ENCODE results near the gene SETD6. TPM values are rescaled to one million over a fixed set of nuclear protein-coding genes. Genes with fewer than 3 reads are reported as not detected.

Gene SETD6
- total RNA-seq, 4 donors from 2014 or later, result 16.0 to 37.2 (median 19.0) TPM

DNA sequence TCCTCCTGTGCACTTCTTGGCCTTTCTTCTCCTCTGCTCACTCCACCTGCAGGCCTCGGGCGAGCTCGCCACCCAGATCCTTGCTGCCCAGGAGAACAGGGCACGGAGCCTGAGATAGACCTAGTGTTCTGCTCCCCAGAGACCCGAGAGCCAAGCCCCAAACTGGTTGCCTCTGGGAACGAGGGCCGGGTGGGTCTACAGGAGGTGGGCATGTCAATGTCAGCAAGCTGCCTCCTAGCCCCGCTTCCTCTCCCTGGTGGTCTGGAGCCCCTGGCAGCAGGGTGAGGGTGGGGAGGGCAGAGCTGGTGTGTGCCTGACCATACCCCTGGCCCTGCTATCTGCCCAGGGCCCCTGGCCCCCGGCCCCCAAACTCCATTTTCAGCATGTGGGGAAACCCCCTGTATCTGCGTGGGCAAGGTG, 16.2 kb upstream of the SETD6 start:
- TF ChIP-seq, protein P1, sequence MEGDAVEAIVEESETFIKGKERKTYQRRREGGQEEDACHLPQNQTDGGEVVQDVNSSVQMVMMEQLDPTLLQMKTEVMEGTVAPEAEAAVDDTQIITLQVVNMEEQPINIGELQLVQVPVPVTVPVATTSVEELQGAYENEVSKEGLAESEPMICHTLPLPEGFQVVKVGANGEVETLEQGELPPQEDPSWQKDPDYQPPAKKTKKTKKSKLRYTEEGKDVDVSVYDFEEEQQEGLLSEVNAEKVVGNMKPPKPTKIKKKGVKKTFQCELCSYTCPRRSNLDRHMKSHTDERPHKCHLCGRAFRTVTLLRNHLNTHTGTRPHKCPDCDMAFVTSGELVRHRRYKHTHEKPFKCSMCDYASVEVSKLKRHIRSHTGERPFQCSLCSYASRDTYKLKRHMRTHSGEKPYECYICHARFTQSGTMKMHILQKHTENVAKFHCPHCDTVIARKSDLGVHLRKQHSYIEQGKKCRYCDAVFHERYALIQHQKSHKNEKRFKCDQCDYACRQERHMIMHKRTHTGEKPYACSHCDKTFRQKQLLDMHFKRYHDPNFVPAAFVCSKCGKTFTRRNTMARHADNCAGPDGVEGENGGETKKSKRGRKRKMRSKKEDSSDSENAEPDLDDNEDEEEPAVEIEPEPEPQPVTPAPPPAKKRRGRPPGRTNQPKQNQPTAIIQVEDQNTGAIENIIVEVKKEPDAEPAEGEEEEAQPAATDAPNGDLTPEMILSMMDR (IDR thresholded peaks at IDR 0.05), result no peak
- ATAC-seq (ENCODE audit: low FRiP score) (no peak), DNase-seq (ENCODE audit: low spot score) (no peak)

DNA sequence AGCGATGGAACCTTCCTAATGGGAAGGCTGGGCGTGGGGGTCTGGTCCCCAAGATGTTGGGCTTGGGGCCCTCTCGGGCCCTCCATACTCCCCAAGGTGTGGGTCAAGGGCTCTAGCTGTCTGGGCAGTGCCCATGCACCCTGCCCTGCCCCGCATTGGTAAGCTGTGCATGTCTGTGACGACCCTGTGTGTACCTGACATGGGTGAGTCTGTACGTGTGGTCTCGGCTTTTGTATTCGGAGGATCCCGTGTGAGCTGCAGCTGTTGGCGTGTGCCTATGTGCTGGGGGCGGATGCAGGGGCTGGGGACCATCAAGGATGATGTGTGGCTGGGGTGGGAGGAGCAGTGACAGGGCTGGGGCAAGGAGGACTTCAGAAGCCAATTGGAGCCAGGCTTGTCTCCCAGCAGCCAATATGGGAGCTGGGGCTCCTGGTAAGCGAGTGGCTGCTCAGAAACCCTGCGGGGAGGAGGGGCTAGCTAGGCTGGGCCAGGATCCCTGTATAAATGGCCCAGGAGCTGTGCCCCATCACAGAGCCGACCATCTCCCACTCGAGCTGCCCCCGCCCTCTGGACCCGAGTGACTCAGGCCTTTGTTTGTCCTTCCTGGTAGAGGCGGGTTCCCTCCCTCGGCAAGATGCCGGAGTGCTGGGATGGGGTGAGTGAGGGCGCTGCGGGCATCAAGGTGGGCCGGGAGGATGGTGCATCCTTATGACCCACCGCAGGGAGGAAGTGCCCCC, 15.5 kb upstream of the SETD6 start, which contains the start of gene NDRG4:
Gene NDRG4, plus strand, starts transcription at position 529 of the 737 bp plus-strand sequence. Its CDS starts 106 bp downstream, at position 635.
- DNase-seq (ENCODE audit: low spot score), result no peak
- TF ChIP-seq, protein P1 (IDR thresholded peaks at IDR 0.05), result no peak
- ATAC-seq (ENCODE audit: low FRiP score), result peak; percentile 39

DNA sequence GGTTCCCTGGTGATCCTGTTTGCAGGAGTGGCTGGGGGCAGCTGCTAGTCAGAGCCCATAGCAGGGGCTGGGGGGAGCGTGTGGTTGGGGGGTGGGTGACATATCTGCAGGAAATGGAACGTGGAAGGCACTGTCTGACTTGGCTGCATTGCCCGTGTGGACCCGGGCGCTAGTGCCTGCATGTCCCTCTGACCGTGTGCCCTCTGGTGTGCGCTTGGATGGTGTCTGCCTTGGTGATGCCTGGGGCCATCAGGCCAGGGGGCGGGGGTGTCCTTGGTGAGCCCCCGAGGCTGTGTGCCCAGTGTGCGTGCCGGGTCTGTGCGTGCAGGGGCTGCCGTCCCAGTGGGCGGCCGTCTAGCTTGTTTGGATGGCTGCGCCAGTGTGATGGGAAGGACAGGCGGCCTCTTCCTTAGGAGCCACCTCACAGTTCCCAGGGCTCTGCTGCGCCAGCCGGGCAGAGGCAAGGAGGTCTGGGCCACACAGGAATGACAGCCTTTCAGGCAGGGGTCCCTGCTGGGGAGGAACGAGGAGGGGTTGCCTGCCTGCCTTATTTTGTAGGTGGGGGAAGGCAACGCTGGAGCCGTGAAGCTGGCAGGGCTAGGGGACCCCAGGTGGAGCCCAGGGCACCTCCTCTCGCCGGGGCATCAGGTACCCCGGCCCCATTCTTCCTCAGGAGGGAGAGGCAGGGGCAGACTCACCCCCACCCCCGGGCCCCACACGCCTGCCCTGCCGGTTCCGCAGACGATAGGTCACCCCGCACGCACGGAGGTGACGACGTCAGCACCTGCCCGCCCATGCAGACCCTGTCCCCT, 14.7 kb upstream of the SETD6 start:
- ATAC-seq (ENCODE audit: low FRiP score) (no peak), DNase-seq (ENCODE audit: low spot score) (no peak)

DNA sequence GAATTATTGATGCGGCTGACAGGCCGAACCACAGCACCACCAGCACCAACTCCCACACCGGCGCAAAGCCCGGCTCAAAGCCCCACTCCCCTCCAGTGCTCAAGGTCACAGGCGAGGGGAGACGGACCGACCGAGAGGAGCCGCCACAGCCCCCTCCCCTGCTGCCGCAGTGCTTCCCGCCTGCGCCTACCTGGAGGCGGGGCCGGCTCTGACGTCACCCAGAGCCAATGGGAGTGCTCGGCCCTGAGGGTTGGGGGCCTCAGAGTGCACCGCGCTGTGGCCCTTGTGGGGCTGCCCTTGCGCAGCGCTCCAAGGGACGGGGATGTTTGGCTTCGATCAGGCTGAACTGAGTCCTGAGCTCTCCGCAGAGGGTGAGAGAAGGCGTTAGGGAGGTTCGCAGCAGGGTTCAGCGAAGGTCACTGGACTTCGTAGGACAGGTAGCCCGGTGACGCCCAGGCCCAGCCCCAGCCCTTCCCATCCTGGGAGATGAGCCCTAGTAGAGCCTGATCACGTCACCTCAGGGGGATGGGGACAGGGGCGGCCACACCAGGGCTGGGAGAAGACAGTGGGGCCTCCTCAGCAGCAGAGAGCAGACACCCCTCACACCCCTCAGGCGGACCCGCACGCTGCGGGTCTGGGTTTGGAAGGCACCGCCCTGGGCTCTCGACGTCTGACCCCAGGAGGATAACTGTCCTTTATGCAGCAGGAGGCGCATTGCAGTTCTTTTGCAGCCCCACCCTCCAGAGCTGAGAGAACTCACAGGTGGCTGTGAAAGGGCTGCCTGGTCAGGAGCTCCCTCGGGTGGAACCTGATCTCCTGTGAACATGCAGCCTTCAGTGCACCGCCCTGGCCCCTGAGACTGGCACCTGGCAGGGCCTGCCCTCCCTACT, 13.8 kb upstream of the SETD6 start:
- ATAC-seq (ENCODE audit: low FRiP score) (no peak), DNase-seq (ENCODE audit: low spot score) (no peak)
- TF ChIP-seq, protein P1 (IDR thresholded peaks at IDR 0.05), result no peak

More for the DNA sequence above, 14.7 kb upstream of the SETD6 start:
- TF ChIP-seq, protein P1 (IDR thresholded peaks at IDR 0.05), result no peak

DNA sequence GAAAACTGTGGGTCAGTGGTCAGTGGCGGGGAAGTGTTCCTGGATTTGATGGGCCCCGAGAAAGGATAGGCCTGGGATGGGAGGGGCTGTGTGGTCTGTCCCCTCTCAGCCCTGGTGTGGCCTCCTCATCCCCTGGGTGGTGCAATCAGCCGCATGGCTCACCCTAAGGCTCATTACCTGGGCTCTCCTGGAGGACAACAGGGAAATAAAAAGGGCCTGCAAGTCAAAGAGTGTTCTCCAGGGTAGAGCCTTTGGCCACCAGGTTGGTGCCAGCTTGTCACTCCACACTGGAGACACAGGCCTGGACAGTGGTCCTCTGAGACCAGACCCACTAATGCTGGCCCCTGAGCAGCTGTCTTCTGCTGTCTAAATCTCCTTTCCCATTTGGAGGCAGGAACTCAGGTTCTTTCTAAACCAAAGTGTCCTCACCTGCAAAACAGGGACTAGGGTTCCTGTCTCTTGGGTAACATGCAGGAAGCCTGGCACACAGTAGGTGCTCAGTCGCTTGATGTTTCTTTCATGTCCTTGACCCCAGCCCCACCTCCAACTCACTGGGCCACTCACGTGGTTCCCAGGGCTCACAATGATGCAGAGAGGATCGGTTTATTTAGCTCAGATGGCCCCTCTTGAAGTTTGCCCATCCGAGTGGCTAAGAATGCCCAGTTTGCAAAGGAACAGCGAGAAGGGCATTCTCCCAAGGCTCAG, 12.9 kb upstream of the SETD6 start:
- no peak for ATAC-seq (ENCODE audit: low FRiP score)
- DNase-seq (ENCODE audit: low spot score), result no peak
- TF ChIP-seq, protein P1 (IDR thresholded peaks at IDR 0.05), result no peak
